ENCODE data around the gene RAB40AL.
A peak's percentile ranks its signal among the peaks of the same experiment; 100 is the strongest.
"Not testable (repeated sequence)": the region's sequence is repeated elsewhere in the genome, so short reads cannot be mapped to it uniquely, and the experiment has no call there.

The RAB40AL gene, protein sequence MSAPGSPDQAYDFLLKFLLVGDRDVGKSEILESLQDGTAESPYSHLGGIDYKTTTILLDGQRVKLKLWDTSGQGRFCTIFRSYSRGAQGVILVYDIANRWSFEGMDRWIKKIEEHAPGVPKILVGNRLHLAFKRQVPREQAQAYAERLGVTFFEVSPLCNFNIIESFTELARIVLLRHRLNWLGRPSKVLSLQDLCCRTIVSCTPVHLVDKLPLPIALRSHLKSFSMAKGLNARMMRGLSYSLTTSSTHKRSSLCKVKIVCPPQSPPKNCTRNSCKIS

DNA sequence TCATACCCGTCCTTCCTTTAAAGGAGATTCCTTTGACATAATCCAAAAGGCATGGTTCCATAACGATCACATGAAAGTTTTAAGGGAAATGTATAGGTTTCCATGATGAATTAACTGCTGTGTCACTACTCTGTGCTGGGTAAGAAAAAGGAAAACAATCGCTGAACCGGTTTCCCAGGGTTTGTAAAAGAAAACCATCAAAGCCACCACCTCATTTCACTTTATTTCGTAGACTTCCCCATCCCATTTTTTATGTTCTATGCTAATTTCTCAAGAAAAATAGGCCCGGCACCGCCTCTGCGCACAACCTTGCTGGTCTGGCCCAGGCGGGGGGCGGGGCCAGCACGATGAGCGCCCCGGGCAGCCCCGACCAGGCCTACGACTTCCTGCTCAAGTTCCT, at the start of gene RAB40AL:
TSS of gene RAB40AL (plus strand) at position 301 of the 400 bp plus-strand sequence. CDS start at position 348, 47 bp downstream.
- not testable (repeated sequence) for DNase-seq

- no peak for DNase-seq
These were observed 49.4 kb upstream of the RAB40AL start for GRCh38 chrX:102887687-102888086.

GRCh38 chrX:102892103-102892502, 45.0 kb upstream of the RAB40AL start:
- DNase-seq: no peak

GRCh38 chrX:102899940-102900916, 36.8 kb upstream of the RAB40AL start:
- no peak for DNase-seq

DNA sequence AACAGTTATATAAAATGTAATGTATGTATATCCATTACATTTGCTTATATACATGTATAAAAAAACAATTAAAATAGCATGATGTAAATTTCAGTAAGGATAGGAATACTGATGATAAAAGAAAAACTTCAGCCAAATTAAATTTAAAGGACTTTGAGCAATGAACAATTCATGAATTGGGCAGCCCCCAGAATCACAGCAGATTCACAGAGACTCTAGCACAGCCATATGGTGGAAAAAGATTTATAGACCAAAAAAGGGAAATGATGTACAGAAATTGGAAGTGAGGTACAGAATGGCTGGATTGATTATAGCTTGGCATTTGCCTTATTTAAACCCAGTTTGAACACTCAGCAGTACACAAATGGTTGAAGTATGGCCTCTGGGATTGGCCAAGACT, 34.7 kb upstream of the RAB40AL start:
- DNase-seq: no peak

DNA sequence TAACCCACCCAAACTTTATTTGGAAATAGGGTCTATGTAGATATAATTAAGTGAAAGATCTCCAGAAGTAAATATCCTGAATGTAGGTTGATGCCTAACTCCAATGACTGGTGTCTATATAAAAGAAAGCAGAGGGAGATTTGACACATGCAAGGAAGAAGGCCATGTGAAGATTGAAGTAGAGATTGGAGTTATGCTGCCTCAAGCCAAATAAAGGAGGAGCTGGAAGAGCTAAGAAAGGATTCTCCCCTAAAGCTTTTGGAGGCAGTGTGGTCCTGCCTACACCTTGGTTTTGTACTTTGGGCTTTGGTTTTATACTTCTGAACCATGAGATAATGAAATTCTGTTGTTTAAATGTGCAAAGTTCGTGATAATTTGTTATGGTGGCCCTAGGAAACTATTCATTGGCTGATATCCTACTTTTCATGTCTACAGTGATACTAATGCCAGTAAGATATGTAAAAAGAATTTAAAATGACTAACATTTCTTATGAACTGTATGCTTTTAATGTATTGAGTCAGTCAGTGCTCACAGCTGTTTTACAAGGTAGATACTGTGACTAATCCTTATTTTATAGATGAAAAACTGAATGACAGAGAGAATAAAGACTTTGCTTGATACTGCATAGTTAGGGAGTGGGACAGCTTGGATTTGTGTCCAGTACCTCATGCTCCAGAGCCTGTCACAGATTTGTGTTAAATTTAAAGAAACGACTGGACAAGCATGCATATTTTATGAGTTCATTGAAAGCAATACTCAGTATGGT, 5.9 kb upstream of the RAB40AL start:
- no peak for DNase-seq

GRCh38 chrX:102934624-102935023, 2.4 kb upstream of the RAB40AL start:
- no peak for DNase-seq

DNA sequence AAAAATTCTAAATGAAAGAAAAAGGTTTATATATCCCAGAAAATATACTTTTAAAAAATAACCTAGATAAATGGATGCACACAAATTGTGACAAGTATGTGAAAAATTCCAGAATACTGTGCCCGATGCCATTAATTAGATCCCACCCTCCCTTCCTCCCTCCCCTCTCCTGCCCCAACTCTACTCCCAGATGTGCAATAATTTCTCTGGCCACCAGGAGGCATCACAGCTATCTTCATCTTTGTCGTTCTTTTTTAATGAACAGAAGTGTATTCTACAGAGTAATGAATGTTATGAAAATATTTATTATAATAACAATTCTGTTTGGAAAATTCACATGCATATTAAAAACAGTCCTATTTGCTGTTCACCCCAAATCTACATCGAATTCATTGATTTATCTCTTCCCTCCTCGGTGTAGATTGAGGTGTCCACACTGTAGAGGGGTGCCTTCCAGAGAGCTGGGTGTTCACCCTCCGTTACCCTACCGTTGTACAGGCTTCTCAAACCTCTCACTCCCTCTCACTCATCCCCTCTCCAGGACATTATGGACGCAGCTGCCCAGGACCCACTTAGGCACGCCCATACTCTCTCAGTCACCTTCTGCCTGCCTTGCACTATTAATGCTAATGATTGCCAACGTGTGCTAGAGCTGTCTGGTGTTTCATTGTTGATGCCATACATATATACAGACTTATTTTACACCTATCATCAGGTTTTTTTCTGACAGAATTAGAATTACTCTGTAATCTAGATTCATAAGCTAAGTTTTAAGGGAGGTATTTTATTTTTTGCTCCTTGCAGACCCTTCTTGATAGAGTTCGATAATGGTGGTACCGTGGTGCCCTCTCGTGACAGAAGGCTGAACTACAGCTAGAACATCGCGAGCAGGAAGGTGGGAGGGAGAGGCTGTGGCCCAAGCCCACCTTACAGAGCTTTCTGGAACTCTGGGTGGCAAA, 14.1 kb downstream of the RAB40AL start:
- peak; percentile 6 for DNase-seq

GRCh38 chrX:102957751-102958150, 20.7 kb downstream of the RAB40AL start:
- DNase-seq: no peak

DNA sequence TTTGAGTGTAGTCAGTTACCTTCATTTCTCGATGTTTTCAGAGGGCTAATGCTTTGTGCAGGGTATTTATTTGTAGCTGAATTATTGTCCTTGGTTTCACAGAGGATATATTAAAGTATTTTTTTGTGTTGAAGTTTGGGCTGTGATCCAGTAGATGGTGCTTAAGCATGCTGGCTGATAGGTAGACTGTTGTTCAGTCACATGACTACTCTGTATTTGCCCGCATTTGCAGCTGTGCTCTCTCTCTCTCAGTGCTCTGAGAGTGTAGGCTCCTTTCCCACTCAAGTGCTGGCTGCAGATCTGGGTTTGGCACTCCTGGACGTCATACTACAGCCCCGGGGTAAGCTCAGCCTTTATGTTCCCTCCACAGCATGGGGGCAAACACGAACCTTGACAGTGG, 21.7 kb downstream of the RAB40AL start:
- no peak for DNase-seq

GRCh38 chrX:102959471-102959870, 22.4 kb downstream of the RAB40AL start:
- DNase-seq: no peak

GRCh38 chrX:102963955-102964354, 26.9 kb downstream of the RAB40AL start:
- no peak for DNase-seq

- no peak for DNase-seq
These were observed 27.9 kb downstream of the RAB40AL start for GRCh38 chrX:102964940-102965339.

DNA sequence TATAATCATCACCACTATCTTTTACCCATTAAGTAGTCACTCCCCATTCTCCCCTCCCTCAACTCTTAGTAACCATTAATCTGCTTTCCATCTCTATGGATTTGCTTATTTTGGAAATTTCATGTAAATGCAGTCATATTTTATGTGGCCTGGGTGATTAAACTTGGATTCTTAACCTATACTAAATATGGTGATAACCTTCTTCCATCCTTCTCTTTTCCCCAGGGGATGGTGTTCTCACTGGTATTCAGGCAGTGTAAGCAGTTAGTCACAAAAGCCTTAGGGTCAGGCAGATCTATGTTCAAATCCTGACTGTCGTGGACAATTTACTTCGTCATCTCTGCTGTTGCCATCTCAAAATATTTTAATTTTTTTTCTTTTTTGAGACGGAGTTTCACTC, 29.6 kb downstream of the RAB40AL start:
- no peak for DNase-seq

GRCh38 chrX:102968216-102968615, 31.1 kb downstream of the RAB40AL start:
- no peak for DNase-seq

- DNase-seq: not testable (repeated sequence)
These were observed 34.5 kb downstream of the RAB40AL start for GRCh38 chrX:102971536-102971935.

GRCh38 chrX:102975016-102975415, 37.9 kb downstream of the RAB40AL start:
- DNase-seq: no peak

DNA sequence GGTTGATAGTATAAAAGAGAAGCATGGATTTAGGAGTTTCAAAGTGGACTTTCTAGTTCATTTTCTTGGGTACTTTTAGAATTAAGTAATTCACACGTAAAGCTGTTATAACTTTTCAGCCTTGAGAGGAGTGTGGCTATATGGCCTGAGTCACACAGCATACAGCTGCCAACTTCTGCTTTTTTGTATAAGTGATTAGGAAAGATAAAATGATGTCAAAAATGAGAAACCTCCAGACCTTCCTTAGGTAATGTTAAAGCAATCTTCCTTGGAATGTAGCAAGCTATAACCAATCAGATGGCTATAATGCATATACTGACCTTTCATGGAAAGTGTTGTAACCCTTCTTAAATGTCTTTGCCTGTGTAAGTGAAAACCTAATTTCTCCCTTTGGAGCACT, 39.2 kb downstream of the RAB40AL start:
- DNase-seq: peak; percentile 63

DNA sequence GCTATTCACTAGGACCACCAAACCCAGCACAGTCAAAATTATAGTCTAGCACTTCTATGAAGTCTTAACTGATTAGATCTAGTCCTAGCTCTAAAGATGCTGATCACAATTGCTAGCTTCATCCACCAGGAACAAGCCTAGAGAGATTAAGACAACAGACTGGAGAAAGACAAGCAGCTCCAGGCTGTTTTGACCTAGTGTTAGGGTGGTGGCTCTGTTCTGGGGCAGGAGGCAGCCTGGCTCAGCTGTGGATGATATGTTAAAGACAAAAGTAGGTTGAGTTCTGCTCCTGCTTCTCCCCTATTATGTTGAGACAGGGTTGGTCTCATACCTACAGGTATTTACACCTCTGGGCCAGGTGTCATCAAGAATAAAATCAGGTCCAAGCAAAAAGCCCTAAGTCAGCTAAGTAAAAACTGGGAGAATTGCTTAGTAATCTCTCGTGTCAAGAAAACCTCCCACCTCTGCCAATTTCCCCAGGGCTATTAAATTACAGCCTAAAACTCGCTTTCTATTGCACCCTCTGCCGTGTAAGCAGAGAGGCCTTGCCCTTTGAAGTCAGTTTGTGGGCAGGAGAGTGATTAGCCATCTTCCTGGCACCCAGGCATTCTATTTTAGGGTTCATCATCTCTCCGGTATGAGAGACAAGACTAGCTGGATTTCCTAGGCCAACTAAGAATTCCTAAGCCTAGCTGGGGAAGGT, 39.9 kb downstream of the RAB40AL start:
- DNase-seq: no peak

- no peak for DNase-seq
These were observed 41.5 kb downstream of the RAB40AL start for GRCh38 chrX:102978594-102978993.

- no peak for DNase-seq
These were observed 42.5 kb downstream of the RAB40AL start for GRCh38 chrX:102979536-102979935.

Measured in SIG-M5 (cell line).